ENCODE measurements around the gene CLDN17. TPM values are rescaled to one million over a fixed set of nuclear protein-coding genes. Genes with fewer than 3 reads are reported as not detected.

CLDN17 gene
- total RNA-seq, 1 experiment from 2014 or later, result not detected

- no peak for TF ChIP-seq CTCF (IDR thresholded peaks at IDR 0.05; ENCODE audit: unreplicated experiment)
- POLR2A ChIA-PET, result interaction anchor here (1.0 kb wide), 1 partner anchor 23 kb away, joined by 3 read pairs; no protein-coding TSS in a partner anchor
- no peaks in the 10 kb centered on the region for H3K9me3 Mint-ChIP-seq (ENCODE audit: unreplicated experiment)
- intact Hi-C loops (cut with micrococcal nuclease), result no loop called here
- peak overlapping the region; percentile 20 for H3K27ac Mint-ChIP-seq (ENCODE audit: low read depth, unreplicated experiment)
- H3K4me1 Mint-ChIP-seq (ENCODE audit: insufficient read depth, unreplicated experiment), result peaks cover 26% of the 10 kb centered on the region
- no peaks in the 10 kb centered on the region for H3K36me3 Mint-ChIP-seq (ENCODE audit: insufficient read depth, unreplicated experiment)
- CTCF ChIA-PET, result interaction anchor here (0.5 kb wide), 1 partner anchor 57 kb away, joined by 3 read pairs; no protein-coding TSS in a partner anchor
- no TSS peak for BruUV-seq (replicated peaks)
- no peak for DNase-seq (ENCODE audit: unreplicated experiment)
- no peaks in the 10 kb centered on the region for H3K27me3 Mint-ChIP-seq (ENCODE audit: insufficient read depth, unreplicated experiment)
- no peak overlapping the region for H3K4me3 Mint-ChIP-seq (ENCODE audit: unreplicated experiment)
Observed at GRCh38 chr21:30152792-30153191, 13.8 kb downstream of the CLDN17 start.

GRCh38 chr21:30148906-30149305, 17.7 kb downstream of the CLDN17 start:
- BruUV-seq (replicated peaks), result no TSS peak
- Mint-ChIP-seq H3K4me3 (ENCODE audit: unreplicated experiment) (no peak overlapping the region), H3K9me3 (ENCODE audit: unreplicated experiment) (no peaks in the 10 kb centered on the region), H3K36me3 (ENCODE audit: insufficient read depth, unreplicated experiment) (peaks cover 6% of the 10 kb centered on the region), H3K27ac (ENCODE audit: low read depth, unreplicated experiment) (no peak overlapping the region), H3K27me3 (ENCODE audit: insufficient read depth, unreplicated experiment) (no peaks in the 10 kb centered on the region), H3K4me1 (ENCODE audit: insufficient read depth, unreplicated experiment) (peaks cover 35% of the 10 kb centered on the region)
- ChIA-PET CTCF (interaction anchor here (0.6 kb wide), 2 partner anchors 276 to 682 kb away, joined by 3 read pairs; no protein-coding TSS in a partner anchor), POLR2A (interaction anchor here (0.6 to 0.8 kb wide), 3 partner anchors 9 to 28 kb away, joined by 3 to 4 read pairs (median 3); no protein-coding TSS in a partner anchor)
- no peak for TF ChIP-seq CTCF (IDR thresholded peaks at IDR 0.05; ENCODE audit: unreplicated experiment)
- no peak for DNase-seq (ENCODE audit: unreplicated experiment)
- intact Hi-C loops (cut with micrococcal nuclease), result loop anchor here (5.0 kb wide), 1 partner anchor 43 kb away; no protein-coding TSS in a partner anchor

- TSS peak; percentile 95 for BruUV-seq (replicated peaks)
- CTCF ChIA-PET, result interaction anchor here (0.6 to 1.7 kb wide), 2 partner anchors 21 to 103 kb away, joined by 3 to 7 read pairs; no protein-coding TSS in a partner anchor
- intact Hi-C loops (cut with micrococcal nuclease), result loop anchor here (5.0 kb wide), 1 partner anchor 46 kb away; no protein-coding TSS in a partner anchor
- Mint-ChIP-seq H3K27me3 (ENCODE audit: insufficient read depth, unreplicated experiment) (no peaks in the 10 kb centered on the region), H3K4me1 (ENCODE audit: insufficient read depth, unreplicated experiment) (peaks cover 16% of the 10 kb centered on the region), H3K36me3 (ENCODE audit: insufficient read depth, unreplicated experiment) (peaks cover 6% of the 10 kb centered on the region), H3K9me3 (ENCODE audit: unreplicated experiment) (no peaks in the 10 kb centered on the region), H3K27ac (ENCODE audit: low read depth, unreplicated experiment) (peak overlapping the region; percentile 92), H3K4me3 (ENCODE audit: unreplicated experiment) (peak overlapping the region; percentile 64)
- no peak for TF ChIP-seq CTCF (IDR thresholded peaks at IDR 0.05; ENCODE audit: unreplicated experiment)
- POLR2A ChIA-PET, result interaction anchor here (0.6 to 1.4 kb wide), 13 partner anchors 11 to 840 kb away, joined by 3 to 8 read pairs (median 3); partner anchors contain the start of gene CLDN17
- DNase-seq (ENCODE audit: unreplicated experiment), result peak; percentile 91
Observed at GRCh38 chr21:30146558-30147282, 19.9 kb downstream of the CLDN17 start.

- no TSS peak for BruUV-seq (replicated peaks)
- ChIA-PET POLR2A (no interaction called here), CTCF (interaction anchor here (1.0 kb wide), 1 partner anchor 95 kb away, joined by 3 read pairs; no protein-coding TSS in a partner anchor)
- H3K4me3 Mint-ChIP-seq (ENCODE audit: unreplicated experiment), result no peak overlapping the region
- H3K36me3 Mint-ChIP-seq (ENCODE audit: insufficient read depth, unreplicated experiment), result no peaks in the 10 kb centered on the region
- no peak for DNase-seq (ENCODE audit: unreplicated experiment)
- no peaks in the 10 kb centered on the region for H3K27me3 Mint-ChIP-seq (ENCODE audit: insufficient read depth, unreplicated experiment)
- H3K9me3 Mint-ChIP-seq (ENCODE audit: unreplicated experiment), result no peaks in the 10 kb centered on the region
- no peak for TF ChIP-seq CTCF (IDR thresholded peaks at IDR 0.05; ENCODE audit: unreplicated experiment)
- intact Hi-C loops (cut with micrococcal nuclease), result no loop called here
- H3K27ac Mint-ChIP-seq (ENCODE audit: low read depth, unreplicated experiment), result no peak overlapping the region
- H3K4me1 Mint-ChIP-seq (ENCODE audit: insufficient read depth, unreplicated experiment), result no peaks in the 10 kb centered on the region
Observed at GRCh38 chr21:30138483-30138882, 28.1 kb downstream of the CLDN17 start.

Measured in MCF 10A (cell line).